HG03460 (cell line): ENCODE measurements around the gene KCTD21.

Experiments
- ATAC-seq: cut with Tn5 transposase; IDR thresholded peaks from one replicate; pipeline ENCODE4 v1.9.1; 2021; ENCODE audit not compliant: unreplicated experiment

The KCTD21 gene

GRCh38 chr11:78219493-78220217, 31.2 kb upstream of the KCTD21 start:
- ATAC-seq, result no peak

GRCh38 chr11:78218707-78219492, 30.5 kb upstream of the KCTD21 start:
- ATAC-seq, result no peak

- ATAC-seq, result no peak
These were observed 29.5 kb upstream of the KCTD21 start for GRCh38 chr11:78217650-78218541.

- no peak for ATAC-seq
These were observed 28.3 kb upstream of the KCTD21 start for GRCh38 chr11:78216571-78217287.

- ATAC-seq, result no peak
These were observed 27.6 kb upstream of the KCTD21 start for GRCh38 chr11:78216021-78216420.

GRCh38 chr11:78214331-78215194, 26.1 kb upstream of the KCTD21 start:
- ATAC-seq, result no peak

- ATAC-seq, result no peak
These were observed 25.3 kb upstream of the KCTD21 start for GRCh38 chr11:78213526-78214330.

- no peak for ATAC-seq
These were observed 24.4 kb upstream of the KCTD21 start for GRCh38 chr11:78212586-78213371.

- ATAC-seq, result no peak
These were observed 23.1 kb upstream of the KCTD21 start for GRCh38 chr11:78211565-78211964.

GRCh38 chr11:78210000-78210608, 21.7 kb upstream of the KCTD21 start:
- no peak for ATAC-seq

- no peak for ATAC-seq
These were observed 21.1 kb upstream of the KCTD21 start for GRCh38 chr11:78209478-78209877.

GRCh38 chr11:78208257-78209165, 20.1 kb upstream of the KCTD21 start:
- ATAC-seq, result no peak

GRCh38 chr11:78207532-78208256, 19.3 kb upstream of the KCTD21 start:
- ATAC-seq, result no peak

- ATAC-seq, result no peak
These were observed 17.3 kb upstream of the KCTD21 start for GRCh38 chr11:78205691-78206090.

GRCh38 chr11:78205256-78205655, 16.8 kb upstream of the KCTD21 start:
- ATAC-seq, result no peak

GRCh38 chr11:78203184-78203583, 14.8 kb upstream of the KCTD21 start:
- no peak for ATAC-seq
